ENCODE measurements around the gene SYCP3. TPM values are rescaled to one million over a fixed set of nuclear protein-coding genes. Genes with fewer than 3 reads are reported as not detected.

The SYCP3 gene
- total and polyA plus RNA-seq, 2 of the 13 experiments (the other 11 are each of a cell fraction or from before 2014, with no cell fraction given) = not detected

DNA sequence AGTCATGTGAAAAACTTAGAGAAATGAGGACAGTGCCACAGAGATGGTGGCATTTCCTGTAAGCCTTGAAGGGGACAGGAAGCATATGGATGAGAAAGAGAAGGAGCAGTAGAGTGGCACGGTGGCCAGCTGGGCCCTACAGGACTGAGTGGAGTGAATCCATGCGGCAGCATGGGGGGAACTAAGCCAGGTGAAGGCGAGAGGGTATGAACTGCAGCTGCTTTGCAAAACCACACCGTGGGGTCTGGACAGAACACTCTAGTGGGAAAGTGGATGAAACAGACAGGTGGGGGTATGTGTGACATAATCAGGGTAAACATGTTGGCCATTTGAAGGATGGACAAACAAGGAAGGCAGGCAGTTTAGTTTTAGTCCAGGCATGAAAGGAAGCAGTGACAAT is 10.4 kb upstream of the SYCP3 start:
- FAIRE-seq = no peak
- Histone ChIP-seq H2AFZ (ENCODE audit: low read length) (no peak overlapping the region), H3K9me3 (ENCODE audit: low read length) (no peaks in the 10 kb centered on the region), H3K4me2 (ENCODE audit: low read depth, low read length) (no peak overlapping the region), H3K9ac (ENCODE audit: insufficient read depth, low read depth, low read length) (no peak overlapping the region), H3K36me3 (replicated peaks in 1 of 2; ENCODE audit: control insufficient read depth in 1 of 2, insufficient read depth in 2 of 2, low read length in 2 of 2) (peaks cover 3 to 17% of the 10 kb centered on the region in 2 experiments; a peak in 4 of 5 replicates), H3K27ac (ENCODE audit: extremely low read length, insufficient read depth, low read length) (no peak overlapping the region), H4K20me1 (ENCODE audit: insufficient read depth, low read length) (no peaks in the 10 kb centered on the region), H3K27me3 (ENCODE audit: control insufficient read depth in 1 of 2, insufficient read depth in 2 of 2, low read length in 2 of 2) (no peaks in the 10 kb centered on the region), H3K79me2 (ENCODE audit: insufficient read depth, low read length) (no peaks in the 10 kb centered on the region), H3K4me1 (ENCODE audit: insufficient read depth, low read length) (peaks cover 5% of the 10 kb centered on the region; the same call in 1 of the 2 replicates), H3K4me3 (replicated peaks in 1 of 3; ENCODE audit: insufficient read depth in 1 of 3, low read depth in 2 of 3, low read length in 3 of 3) (no peak overlapping the region)
- intact Hi-C loops (cut with micrococcal nuclease; ENCODE audit: unreplicated experiment) = no loop called here
- no TSS peak for BruUV-seq (replicated peaks)
- DNase-seq (ENCODE audit: low spot score) = no peak
- WGBS (ENCODE audit: low lambda C conversion rate) = 90% methylated on average over 4 of the region's 4 CpGs
- ChIA-PET CTCF (ENCODE audit: low intra/inter-chr PET ratio, low total read pairs) (no interaction called here), POLR2A (no interaction called here)
- ATAC-seq = peak; percentile 52
- in situ Hi-C loops (cut with HindIII; ENCODE audit: extremely low pct_ligation_motif_present, low pct_unique_long_range_greater_than_20kb) = loop anchor here (25.0 kb wide), 1 partner anchor 337 kb away; the partner anchor contains the start of gene ARL1
- TF ChIP-seq ZFYVE20 (CRISPR knock-in tag; IDR thresholded peaks at IDR 0.05; ENCODE audit: borderline replicate concordance, low read depth) (no peak), PHF8 (CRISPR knock-in tag; IDR thresholded peaks at IDR 0.05) (no peak), SIX4 (CRISPR knock-in tag; IDR thresholded peaks at IDR 0.05) (no peak), KDM2A (CRISPR knock-in tag; IDR thresholded peaks at IDR 0.05; ENCODE audit: borderline replicate concordance, low read depth) (peak; percentile 19; the same call in 1 of the 2 replicates), CENPX (CRISPR knock-in tag; IDR thresholded peaks at IDR 0.05) (no peak), FOXA3 (CRISPR knock-in tag; IDR thresholded peaks at IDR 0.05) (0 out of 2 replicates have a peak, but pooled peaks have one; percentile 33), SNAI1 (CRISPR knock-in tag; IDR thresholded peaks at IDR 0.05; ENCODE audit: borderline replicate concordance) (no peak), ZBTB3 (CRISPR knock-in tag; IDR thresholded peaks at IDR 0.05; ENCODE audit: borderline replicate concordance, low read depth) (no peak), ZNF574 (CRISPR knock-in tag; IDR thresholded peaks at IDR 0.05) (peak; percentile 27; the same call in 1 of the 2 replicates), ZNF589 (CRISPR knock-in tag; conservative IDR thresholded peaks at IDR 0.05) (no peak), ZGPAT (CRISPR knock-in tag; IDR thresholded peaks at IDR 0.05) (no peak), RBM39 (IDR thresholded peaks at IDR 0.05; ENCODE audit: low read depth, low read length, poor library complexity, severe bottlenecking) (no peak), HMG20B (CRISPR knock-in tag; conservative IDR thresholded peaks at IDR 0.05) (no peak), NR1H2 (CRISPR knock-in tag; IDR thresholded peaks at IDR 0.05; ENCODE audit: borderline replicate concordance, low read depth) (no peak), SOX5 (CRISPR knock-in tag; IDR thresholded peaks at IDR 0.05; ENCODE audit: borderline replicate concordance) (no peak), UBTF (CRISPR knock-in tag; IDR thresholded peaks at IDR 0.05) (no peak)
- TF ChIP-seq, protein P1, sequence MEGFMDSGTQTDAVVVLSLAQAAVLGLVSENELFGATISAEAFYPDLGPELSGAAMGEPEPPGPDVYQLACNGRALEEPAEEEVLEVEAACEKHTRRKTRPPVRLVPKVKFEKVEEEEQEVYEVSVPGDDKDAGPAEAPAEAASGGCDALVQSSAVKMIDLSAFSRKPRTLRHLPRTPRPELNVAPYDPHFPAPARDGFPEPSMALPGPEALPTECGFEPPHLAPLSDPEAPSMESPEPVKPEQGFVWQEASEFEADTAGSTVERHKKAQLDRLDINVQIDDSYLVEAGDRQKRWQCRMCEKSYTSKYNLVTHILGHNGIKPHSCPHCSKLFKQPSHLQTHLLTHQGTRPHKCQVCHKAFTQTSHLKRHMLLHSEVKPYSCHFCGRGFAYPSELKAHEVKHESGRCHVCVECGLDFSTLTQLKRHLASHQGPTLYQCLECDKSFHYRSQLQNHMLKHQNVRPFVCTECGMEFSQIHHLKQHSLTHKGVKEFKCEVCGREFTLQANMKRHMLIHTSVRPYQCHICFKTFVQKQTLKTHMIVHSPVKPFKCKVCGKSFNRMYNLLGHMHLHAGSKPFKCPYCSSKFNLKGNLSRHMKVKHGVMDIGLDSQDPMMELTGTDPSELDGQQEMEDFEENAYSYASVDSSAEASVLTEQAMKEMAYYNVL (CRISPR knock-in tag; IDR thresholded peaks at IDR 0.05; ENCODE audit: borderline replicate concordance) = no peak
